Activated naive CD8-positive, alpha-beta T cell (primary cell): ENCODE data around the gene CASP10.
"Not testable (repeated sequence)": the region's sequence is repeated elsewhere in the genome, so short reads cannot be mapped to it uniquely, and the experiment has no call there.

ENCODE experiments used
- H3K27ac Mint-ChIP-seq: one replicate; pipeline ENCODE4 v1.8.0; 2021; ENCODE audit warnings: mixed read lengths
- H3K27me3 Mint-ChIP-seq: one replicate; pipeline ENCODE4 v1.8.0; 2021; ENCODE audit warnings: mixed read lengths
- H3K36me3 Mint-ChIP-seq: one replicate; pipeline ENCODE4 v1.8.0; 2021; ENCODE audit warnings: mixed read lengths
- H3K4me1 Mint-ChIP-seq: one replicate; pipeline ENCODE4 v1.8.0; 2021; ENCODE audit warnings: low read depth, mixed read lengths
- H3K4me3 Mint-ChIP-seq: one replicate; pipeline ENCODE4 v1.8.0; 2021; ENCODE audit warnings: mild to moderate bottlenecking, mixed read lengths
- H3K9me3 Mint-ChIP-seq: one replicate; pipeline ENCODE4 v1.8.0; 2021; ENCODE audit warnings: low read depth, mixed read lengths

CASP10 gene

GRCh38 chr2:201172279-201172678, 10.7 kb upstream of the CASP10 start:
- no peak overlapping the region for H3K27ac Mint-ChIP-seq
- H3K9me3 Mint-ChIP-seq, result peaks cover 12% of the 10 kb centered on the region
- no peak overlapping the region for H3K4me3 Mint-ChIP-seq
- H3K27me3 Mint-ChIP-seq, result no peaks in the 10 kb centered on the region
- peaks cover 7% of the 10 kb centered on the region for H3K36me3 Mint-ChIP-seq
- peaks cover 9% of the 10 kb centered on the region for H3K4me1 Mint-ChIP-seq

GRCh38 chr2:201174687-201175086, 8.3 kb upstream of the CASP10 start:
- Mint-ChIP-seq H3K4me1 (peaks cover 12% of the 10 kb centered on the region), H3K27me3 (no peaks in the 10 kb centered on the region), H3K9me3 (peaks cover 4% of the 10 kb centered on the region), H3K4me3 (no peak overlapping the region), H3K27ac (peak overlapping the region; percentile 22), H3K36me3 (no peaks in the 10 kb centered on the region)

GRCh38 chr2:201176081-201176481, 6.9 kb upstream of the CASP10 start:
- H3K36me3 Mint-ChIP-seq, result no peaks in the 10 kb centered on the region
- no peak overlapping the region for H3K4me3 Mint-ChIP-seq
- H3K4me1 Mint-ChIP-seq, result peaks cover 12% of the 10 kb centered on the region
- no peaks in the 10 kb centered on the region for H3K27me3 Mint-ChIP-seq
- peaks cover 4% of the 10 kb centered on the region for H3K9me3 Mint-ChIP-seq
- no peak overlapping the region for H3K27ac Mint-ChIP-seq

GRCh38 chr2:201180010-201180409, 2.9 kb upstream of the CASP10 start:
- Mint-ChIP-seq H3K27ac (no peak overlapping the region), H3K4me1 (peaks cover 29% of the 10 kb centered on the region), H3K9me3 (no peaks in the 10 kb centered on the region), H3K27me3 (no peaks in the 10 kb centered on the region), H3K36me3 (no peaks in the 10 kb centered on the region), H3K4me3 (no peak overlapping the region)

GRCh38 chr2:201183365-201183727, 405 bp downstream of the CASP10 start:
- H3K9me3 Mint-ChIP-seq, result no peaks in the 10 kb centered on the region
- peak overlapping the region; percentile 91 for H3K27ac Mint-ChIP-seq

GRCh38 chr2:201183835-201184234, 894 bp downstream of the CASP10 start:
- Mint-ChIP-seq H3K27ac (peak overlapping the region; percentile 95), H3K4me3 (peak overlapping the region; percentile 95), H3K4me1 (peaks cover 56% of the 10 kb centered on the region)
- not testable (repeated sequence) for H3K36me3 Mint-ChIP-seq, H3K9me3 Mint-ChIP-seq, H3K27me3 Mint-ChIP-seq

More at GRCh38 chr2:201183365-201183727, 405 bp downstream of the CASP10 start:
- Mint-ChIP-seq H3K4me3 (peak overlapping the region; percentile 95), H3K27me3 (no peaks in the 10 kb centered on the region), H3K4me1 (peaks cover 53% of the 10 kb centered on the region), H3K36me3 (peaks cover 5% of the 10 kb centered on the region)

- Mint-ChIP-seq H3K4me3 (peak overlapping the region; percentile 95), H3K4me1 (peaks cover 60% of the 10 kb centered on the region), H3K27ac (peak overlapping the region; percentile 95)
- H3K27me3 Mint-ChIP-seq, H3K9me3 Mint-ChIP-seq, H3K36me3 Mint-ChIP-seq: not testable (repeated sequence)
Measured at GRCh38 chr2:201184248-201184647, 1.3 kb downstream of the CASP10 start.

- peaks cover 74% of the 10 kb centered on the region for H3K4me1 Mint-ChIP-seq
- H3K36me3 Mint-ChIP-seq, result peaks cover 13% of the 10 kb centered on the region
- H3K27ac Mint-ChIP-seq, result peak overlapping the region; percentile 95
- no peaks in the 10 kb centered on the region for H3K27me3 Mint-ChIP-seq
- peak overlapping the region; percentile 95 for H3K4me3 Mint-ChIP-seq
- no peaks in the 10 kb centered on the region for H3K9me3 Mint-ChIP-seq
Measured at GRCh38 chr2:201185863-201186262, 2.9 kb downstream of the CASP10 start.

GRCh38 chr2:201186982-201187381, 4.0 kb downstream of the CASP10 start:
- Mint-ChIP-seq H3K27me3 (no peaks in the 10 kb centered on the region), H3K4me3 (peak overlapping the region; percentile 48), H3K9me3 (no peaks in the 10 kb centered on the region), H3K36me3 (peaks cover 13% of the 10 kb centered on the region), H3K4me1 (peaks cover 85% of the 10 kb centered on the region), H3K27ac (peak overlapping the region; percentile 95)

GRCh38 chr2:201188449-201188848, 5.5 kb downstream of the CASP10 start:
- peaks cover 17% of the 10 kb centered on the region for H3K36me3 Mint-ChIP-seq
- peaks cover 91% of the 10 kb centered on the region for H3K4me1 Mint-ChIP-seq
- peak overlapping the region; percentile 81 for H3K27ac Mint-ChIP-seq

GRCh38 chr2:201191132-201191875, 8.4 kb downstream of the CASP10 start:
- no peaks in the 10 kb centered on the region for H3K27me3 Mint-ChIP-seq
- peaks cover 21% of the 10 kb centered on the region for H3K36me3 Mint-ChIP-seq
- H3K4me3 Mint-ChIP-seq, result peak overlapping the region; percentile 43
- H3K9me3 Mint-ChIP-seq, result no peaks in the 10 kb centered on the region
- peaks cover 90% of the 10 kb centered on the region for H3K4me1 Mint-ChIP-seq
- H3K27ac Mint-ChIP-seq, result peak overlapping the region; percentile 72

More at GRCh38 chr2:201188449-201188848, 5.5 kb downstream of the CASP10 start:
- Mint-ChIP-seq H3K9me3 (no peaks in the 10 kb centered on the region), H3K27me3 (no peaks in the 10 kb centered on the region), H3K4me3 (peak overlapping the region; percentile 27)

GRCh38 chr2:201194097-201194496, 11.2 kb downstream of the CASP10 start:
- no peaks in the 10 kb centered on the region for H3K9me3 Mint-ChIP-seq
- peak overlapping the region; percentile 61 for H3K4me3 Mint-ChIP-seq
- peak overlapping the region; percentile 56 for H3K27ac Mint-ChIP-seq
- H3K36me3 Mint-ChIP-seq, result peaks cover 25% of the 10 kb centered on the region
- peaks cover 74% of the 10 kb centered on the region for H3K4me1 Mint-ChIP-seq
- H3K27me3 Mint-ChIP-seq, result no peaks in the 10 kb centered on the region

- Mint-ChIP-seq H3K27me3 (no peaks in the 10 kb centered on the region), H3K4me3 (no peak overlapping the region)
Measured at GRCh38 chr2:201195331-201195730, 12.4 kb downstream of the CASP10 start.

GRCh38 chr2:201196003-201196402, 13.1 kb downstream of the CASP10 start:
- Mint-ChIP-seq H3K36me3 (peaks cover 22% of the 10 kb centered on the region), H3K27ac (no peak overlapping the region), H3K4me3 (no peak overlapping the region), H3K9me3 (no peaks in the 10 kb centered on the region), H3K4me1 (peaks cover 62% of the 10 kb centered on the region), H3K27me3 (no peaks in the 10 kb centered on the region)

More at GRCh38 chr2:201195331-201195730, 12.4 kb downstream of the CASP10 start:
- Mint-ChIP-seq H3K4me1 (peaks cover 66% of the 10 kb centered on the region), H3K36me3 (peaks cover 24% of the 10 kb centered on the region), H3K27ac (peak overlapping the region; percentile 61), H3K9me3 (no peaks in the 10 kb centered on the region)

- peaks cover 58% of the 10 kb centered on the region for H3K4me1 Mint-ChIP-seq
Measured at GRCh38 chr2:201196803-201197202, 13.9 kb downstream of the CASP10 start.

GRCh38 chr2:201197781-201198180, 14.8 kb downstream of the CASP10 start:
- no peaks in the 10 kb centered on the region for H3K27me3 Mint-ChIP-seq
- peaks cover 21% of the 10 kb centered on the region for H3K36me3 Mint-ChIP-seq
- H3K4me1 Mint-ChIP-seq, result peaks cover 49% of the 10 kb centered on the region
- no peaks in the 10 kb centered on the region for H3K9me3 Mint-ChIP-seq
- no peak overlapping the region for H3K27ac Mint-ChIP-seq
- no peak overlapping the region for H3K4me3 Mint-ChIP-seq

More at GRCh38 chr2:201196803-201197202, 13.9 kb downstream of the CASP10 start:
- H3K27ac Mint-ChIP-seq, result no peak overlapping the region
- H3K27me3 Mint-ChIP-seq, result no peaks in the 10 kb centered on the region
- H3K9me3 Mint-ChIP-seq, result no peaks in the 10 kb centered on the region
- H3K36me3 Mint-ChIP-seq, result peaks cover 22% of the 10 kb centered on the region
- no peak overlapping the region for H3K4me3 Mint-ChIP-seq
